Activated CD8-positive, alpha-beta T cell treated with anti-CD3 and anti-CD28 coated beads for 36 hours (primary cell): ENCODE results near the gene SPATA24. TPM values are rescaled to one million over a fixed set of nuclear protein-coding genes. Genes with fewer than 3 reads are reported as not detected.
A peak's percentile ranks its signal among the peaks of the same experiment; 100 is the strongest.
"Not testable (repeated sequence)": the region's sequence is repeated elsewhere in the genome, so short reads cannot be mapped to it uniquely, and the experiment has no call there.

Experiments used
- ATAC-seq: fragments of 200-7000 bp; cut with Tn5 transposase; one replicate; pipeline ENCODE4 v1.10.0; 2021; ENCODE audit warnings: mild to moderate bottlenecking, moderate library complexity
- CTCF ChIA-PET: fragments of 350-600 bp; sonication (Branson Sonifier 250); formaldehyde crosslinking; loops from one replicate; lab custom pipeline; 2021; ENCODE audit warnings: antibody characterized with exemption; lab: Charles Lee
- POLR2A ChIA-PET: fragments of 350-600 bp; sonication (Branson Sonifier 250); formaldehyde crosslinking; loops from one replicate; lab custom pipeline; 2021; ENCODE audit warnings: antibody characterized with exemption; lab: Charles Lee
- DNase-seq: peaks from one replicate; pipeline ENCODE4 v3.0.0-alpha.2; 2020
- H3K27ac Mint-ChIP-seq: one replicate; pipeline ENCODE4 v1.8.0; 2021; ENCODE audit warnings: mild to moderate bottlenecking, mixed read lengths
- H3K27me3 Mint-ChIP-seq: one replicate; pipeline ENCODE4 v1.8.0; 2021; ENCODE audit warnings: mixed read lengths
- H3K36me3 Mint-ChIP-seq: one replicate; pipeline ENCODE4 v1.8.0; 2021; ENCODE audit warnings: low read depth, mixed read lengths
- H3K4me1 Mint-ChIP-seq: one replicate; pipeline ENCODE4 v1.8.0; 2021; ENCODE audit warnings: low read depth, mixed read lengths
- H3K4me3 Mint-ChIP-seq: one replicate; pipeline ENCODE4 v1.8.0; 2021; ENCODE audit warnings: mild to moderate bottlenecking, moderate library complexity, mixed read lengths
- H3K9me3 Mint-ChIP-seq: one replicate; pipeline ENCODE4 v1.8.0; 2021; ENCODE audit warnings: mixed read lengths
- CTCF ChIP-seq: fragments of 200-600 bp; IDR thresholded peaks from one replicate; pipeline ENCODE4 v1.8.0; 2022; ENCODE audit warnings: antibody characterized with exemption, mild to moderate bottlenecking
- intact Hi-C: fragments of 100-400 bp; cut with micrococcal nuclease; formaldehyde crosslinking; loops from one replicate; pipeline ENCODE4 v1.10.0; 2022
- total RNA-seq, 2 experiments: library from RNA; stranded (reverse); gene quantifications; one replicate each; pipeline ENCODE4 v1.2.3, GENCODE V29; 2021

The SPATA24 gene
- total RNA-seq, 2 experiments from 2014 or later, result 4.3 to 4.4 TPM

DNA sequence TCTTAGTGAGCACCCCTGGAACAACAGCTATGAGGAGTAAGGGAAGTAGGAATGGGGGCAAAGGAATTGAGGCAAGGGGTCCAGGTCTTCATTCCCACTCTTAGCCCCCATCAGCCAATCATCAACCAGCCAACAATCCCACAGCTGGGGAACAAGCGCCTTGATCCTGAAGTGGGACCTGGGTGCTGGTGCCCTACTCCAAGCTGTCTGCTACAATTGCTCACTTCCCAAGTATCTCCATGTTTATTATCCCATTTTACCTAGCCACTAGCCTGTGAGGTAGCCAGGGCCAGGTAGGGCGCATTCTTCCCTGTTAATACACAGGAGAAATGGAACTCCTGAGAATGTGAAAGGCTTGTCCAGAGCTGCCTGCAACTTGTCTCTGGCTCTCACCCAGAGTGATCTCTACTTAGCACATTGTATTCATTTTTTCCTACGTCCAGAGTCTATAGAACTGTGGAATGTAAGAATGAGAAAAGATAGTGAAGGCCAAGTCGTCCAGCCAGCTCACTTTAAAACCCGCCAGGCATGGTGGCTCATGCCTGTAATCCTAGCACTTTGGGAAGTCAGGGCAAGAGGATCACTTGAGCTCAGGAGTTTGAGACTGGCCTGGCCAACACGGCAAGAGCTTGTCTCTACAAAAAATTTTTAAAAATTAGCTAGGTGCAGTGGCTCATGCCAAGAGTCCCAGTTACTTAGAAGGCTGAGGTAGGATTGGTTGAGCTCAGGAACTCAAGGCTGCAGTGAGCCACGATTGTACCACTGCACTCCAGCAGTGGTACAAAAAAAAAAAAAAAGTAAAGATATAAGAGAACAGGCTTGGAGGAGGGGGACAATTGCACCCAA, 41.7 kb upstream of the SPATA24 start:
- TF ChIP-seq CTCF, result no peak
- intact Hi-C loops, result no loop called here
- DNase-seq, result no peak
- Mint-ChIP-seq H3K4me1 (peaks cover 48% of the 10 kb centered on the region), H3K9me3 (no peaks in the 10 kb centered on the region), H3K27ac (peak overlapping the region; percentile 50), H3K4me3 (no peak overlapping the region), H3K36me3 (no peaks in the 10 kb centered on the region), H3K27me3 (no peaks in the 10 kb centered on the region)
- ChIA-PET POLR2A (interaction anchor here (0.6 to 4.7 kb wide), 7 partner anchors 9 to 406 kb away, joined by 3 to 26 read pairs (median 4); partner anchors contain the start of gene STING1), CTCF (interaction anchor here (0.5 to 1.3 kb wide), 4 partner anchors 9 to 68 kb away, joined by 3 to 4 read pairs (median 4); no protein-coding TSS in a partner anchor)
- no peak for ATAC-seq

GRCh38 chr5:139443831-139444453, 40.1 kb upstream of the SPATA24 start:
- Mint-ChIP-seq H3K9me3 (no peaks in the 10 kb centered on the region), H3K27ac (peak overlapping the region; percentile 60), H3K27me3 (no peaks in the 10 kb centered on the region), H3K36me3 (no peaks in the 10 kb centered on the region), H3K4me3 (no peak overlapping the region), H3K4me1 (peaks cover 53% of the 10 kb centered on the region)
- CTCF ChIA-PET, result interaction anchor here (1.3 to 1.6 kb wide), 3 partner anchors 11 to 51 kb away, joined by 3 to 4 read pairs (median 3); no protein-coding TSS in a partner anchor
- POLR2A ChIA-PET, result interaction anchor here (2.2 to 4.7 kb wide), 2 partner anchors 13 to 39 kb away, joined by 7 to 26 read pairs; partner anchors contain the start of gene STING1
- ATAC-seq (peak; percentile 19), DNase-seq (no peak)
- TF ChIP-seq CTCF, result no peak
- intact Hi-C loops, result no loop called here

GRCh38 chr5:139440416-139440815, 36.5 kb upstream of the SPATA24 start:
- DNase-seq, ATAC-seq, H3K27me3 Mint-ChIP-seq, H3K27ac Mint-ChIP-seq, intact Hi-C loops, H3K36me3 Mint-ChIP-seq, H3K4me3 Mint-ChIP-seq, H3K9me3 Mint-ChIP-seq: not testable (repeated sequence)
- peaks cover 41% of the 10 kb centered on the region for H3K4me1 Mint-ChIP-seq
- CTCF ChIA-PET, result interaction anchor here (1.5 to 2.7 kb wide), 3 partner anchors 18 to 123 kb away, joined by 3 to 13 read pairs (median 9); no protein-coding TSS in a partner anchor
- POLR2A ChIA-PET, result interaction anchor here (1.3 kb wide), 1 partner anchor 33 kb away, joined by 5 read pairs; no protein-coding TSS in a partner anchor

GRCh38 chr5:139439013-139439903, 35.4 kb upstream of the SPATA24 start, which contains the start of gene DNAJC18:
DNAJC18 (minus strand) TSS chr5:139439525; CDS start chr5:139439445, 80 bp downstream.
- Mint-ChIP-seq H3K27me3 (no peaks in the 10 kb centered on the region), H3K27ac (peak within 1 kb of the TSS; percentile 96), H3K36me3 (peaks cover 15% of the 10 kb centered on the region), H3K9me3 (no peaks in the 10 kb centered on the region), H3K4me1 (peaks cover 42% of the 10 kb centered on the region), H3K4me3 (peak within 1 kb of the TSS; percentile 91)
- no peak for TF ChIP-seq CTCF
- ATAC-seq (peak; percentile 91), DNase-seq (peak; percentile 98)
- intact Hi-C loops, result no loop called here
- ChIA-PET CTCF (interaction anchor here (0.7 to 1.9 kb wide), 8 partner anchors 17 to 124 kb away, joined by 3 to 11 read pairs (median 3); partner anchors contain the start of gene STING1), POLR2A (interaction anchor here (0.6 to 1.4 kb wide), 9 partner anchors 9 to 306 kb away, joined by 3 to 5 read pairs (median 3); partner anchors contain the start of gene SPATA24)
